Measurements from ENCODE around the gene NAXD.
A peak's percentile ranks its signal among the peaks of the same experiment; 100 is the strongest.
"Not testable (repeated sequence)": the region's sequence is repeated elsewhere in the genome, so short reads cannot be mapped to it uniquely, and the experiment has no call there.

The NAXD gene

GRCh38 chr13:110615322-110616102 is at the start of gene NAXD:
NAXD (plus strand) TSS chr13:110615545; CDS start chr13:110615602, 57 bp downstream.
- peak; percentile 81 for DNase-seq

GRCh38 chr13:110566171-110566570 is 49.2 kb upstream of the NAXD start:
- DNase-seq: no peak

GRCh38 chr13:110568612-110569011 is 46.7 kb upstream of the NAXD start:
- DNase-seq: no peak

- DNase-seq: not testable (repeated sequence)
Observed at GRCh38 chr13:110569962-110570361, 45.4 kb upstream of the NAXD start.

- DNase-seq: no peak
Observed at GRCh38 chr13:110570886-110571285, 44.5 kb upstream of the NAXD start.

GRCh38 chr13:110571896-110572777 is 43.2 kb upstream of the NAXD start:
- DNase-seq: no peak

- no peak for DNase-seq
Observed at GRCh38 chr13:110572778-110573118, 42.6 kb upstream of the NAXD start.

GRCh38 chr13:110574161-110574560 is 41.2 kb upstream of the NAXD start:
- DNase-seq: no peak

- no peak for DNase-seq
Observed at GRCh38 chr13:110575322-110576069, 39.8 kb upstream of the NAXD start.

- DNase-seq: no peak
Observed at GRCh38 chr13:110576070-110576394, 39.3 kb upstream of the NAXD start.

- DNase-seq: no peak
Observed at GRCh38 chr13:110576736-110577476, 38.4 kb upstream of the NAXD start.

GRCh38 chr13:110578363-110578762 is 37.0 kb upstream of the NAXD start:
- no peak for DNase-seq

- DNase-seq: no peak
Observed at GRCh38 chr13:110580800-110581199, 34.5 kb upstream of the NAXD start.

- DNase-seq: no peak
Observed at GRCh38 chr13:110581506-110582185, 33.7 kb upstream of the NAXD start.

- DNase-seq: no peak
Observed at GRCh38 chr13:110582421-110582954, 32.9 kb upstream of the NAXD start.

- DNase-seq: no peak
Observed at GRCh38 chr13:110583178-110583865, 32.0 kb upstream of the NAXD start.

- DNase-seq: no peak
Observed at GRCh38 chr13:110589793-110590390, 25.5 kb upstream of the NAXD start.

GRCh38 chr13:110590577-110590976 is 24.8 kb upstream of the NAXD start:
- no peak for DNase-seq

- no peak for DNase-seq
Observed at GRCh38 chr13:110592665-110593064, 22.7 kb upstream of the NAXD start.

GRCh38 chr13:110593430-110594130 is 21.8 kb upstream of the NAXD start:
- DNase-seq: peak; percentile 52
